GM08714 (cell line): ENCODE data around the gene TAS2R5.

Experiments used
- H3K4me3 ChIP-seq: fragments of 200-500 bp; sonication (Bioruptor generic); 2 replicates; pipeline ENCODE4 v1.5.1; 2014; ENCODE audit warnings: mild to moderate bottlenecking, low read length, inconsistent platforms
- ZNF274 ChIP-seq: IDR thresholded peaks from 2 replicates; pipeline ENCODE4 v1.6.1; 2012; ENCODE audit warnings: mild to moderate bottlenecking, low read depth, low read length

The TAS2R5 gene

DNA sequence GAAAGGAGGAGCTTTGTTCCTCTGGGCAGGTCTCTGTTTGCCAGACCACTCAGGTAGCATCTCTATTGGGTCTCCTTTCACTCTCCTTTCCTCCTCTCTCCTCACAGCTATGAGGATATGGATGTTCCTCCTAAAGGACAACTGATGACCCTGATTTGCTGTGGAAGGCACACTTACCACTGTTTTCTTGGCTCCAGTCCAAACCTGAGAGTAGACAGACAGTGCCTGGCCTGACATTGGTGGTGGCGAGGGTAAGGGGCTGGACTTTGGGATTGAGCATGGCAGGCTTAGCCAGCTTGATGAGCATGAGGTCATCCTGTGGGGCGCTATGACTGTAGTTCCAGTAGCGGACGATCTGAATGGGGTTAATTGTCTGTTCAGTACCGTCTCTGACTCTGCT, 47.7 kb downstream of the TAS2R5 start:
- H3K4me3 ChIP-seq = no peak overlapping the region
- TF ChIP-seq ZNF274 = no peak

DNA sequence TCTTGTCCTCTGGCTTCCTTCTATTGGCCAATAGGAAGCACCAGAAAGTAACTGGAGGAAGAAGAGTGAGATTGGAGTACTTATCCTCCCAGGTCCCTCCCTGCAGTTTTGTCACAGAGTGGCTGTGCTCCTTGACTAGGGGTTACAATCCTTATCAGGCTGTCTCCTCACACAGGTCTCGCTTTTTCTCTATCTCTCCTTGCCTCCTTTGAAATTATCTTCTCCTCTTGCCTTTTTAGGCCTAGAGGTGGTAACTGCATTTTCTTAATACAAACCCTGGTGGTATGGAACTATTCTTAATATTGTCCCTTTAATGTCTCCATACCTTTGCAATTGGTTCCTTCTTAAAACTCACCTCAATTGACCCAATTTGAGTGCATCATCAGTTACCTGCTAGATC, 48.6 kb downstream of the TAS2R5 start:
- no peak overlapping the region for H3K4me3 ChIP-seq

DNA sequence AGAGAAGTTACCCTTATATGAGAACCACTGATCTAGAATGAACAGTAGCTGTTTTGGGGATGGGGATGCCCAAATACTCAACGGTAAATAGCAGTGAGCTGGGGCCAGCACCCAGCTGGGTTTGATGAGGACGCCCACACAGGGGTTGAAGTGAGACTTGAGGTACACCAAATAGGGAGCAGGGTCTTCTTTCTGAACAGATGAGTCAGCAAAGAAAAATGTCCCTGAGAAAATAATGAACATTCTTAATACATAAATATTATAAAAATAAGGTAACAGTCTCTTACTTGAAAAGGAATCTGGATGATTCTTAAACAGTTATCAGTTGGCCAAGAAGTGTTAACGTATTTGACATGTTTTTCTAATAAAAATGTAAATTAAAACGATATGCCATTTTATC, 49.2 kb downstream of the TAS2R5 start:
- H3K4me3 ChIP-seq = no peak overlapping the region
- TF ChIP-seq ZNF274 = no peak

More for the DNA sequence above, 48.6 kb downstream of the TAS2R5 start:
- TF ChIP-seq ZNF274 = no peak

DNA sequence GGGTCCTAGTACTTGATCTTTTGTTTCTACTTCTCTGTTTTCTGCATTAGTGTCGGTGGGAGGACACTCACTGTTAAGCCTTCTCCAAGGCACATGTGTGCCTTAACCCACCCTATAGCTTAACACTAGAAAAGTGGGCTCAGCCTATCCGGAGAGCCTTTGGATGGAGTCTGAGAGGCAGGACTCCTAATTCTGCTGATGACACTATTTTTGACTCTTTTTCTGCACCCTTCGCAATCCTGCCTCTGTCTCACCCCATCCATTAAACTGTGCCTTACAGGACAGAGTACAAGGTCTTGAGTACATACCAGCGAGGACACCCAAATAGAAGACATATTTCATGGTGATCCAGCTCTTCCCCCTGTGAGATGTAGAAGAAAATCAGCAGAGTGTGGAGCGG, 50.7 kb downstream of the TAS2R5 start:
- TF ChIP-seq ZNF274 = no peak
- H3K4me3 ChIP-seq = no peak overlapping the region
